KMS-11 (cell line): ENCODE results near the gene MEF2D.

Source experiments
- H2AFZ ChIP-seq: fragments of 200-600 bp; sonication (generic); 2 replicates; pipeline ENCODE4 v1.6.1; 2016; ENCODE audit warnings: antibody characterized with exemption, mixed run types, low read depth
- H3K27ac ChIP-seq: fragments of 200-600 bp; sonication (generic); 2 replicates; pipeline ENCODE4 v1.6.1; 2016; ENCODE audit warnings: mild to moderate bottlenecking, mixed run types
- H3K27me3 ChIP-seq: fragments of 200-600 bp; sonication (generic); 2 replicates; pipeline ENCODE4 v1.6.1; 2017; ENCODE audit warnings: mild to moderate bottlenecking, low read depth, mixed run types, moderate library complexity; ENCODE audit not compliant: insufficient read depth
- H3K36me3 ChIP-seq: fragments of 200-600 bp; sonication (generic); 2 replicates; pipeline ENCODE4 v1.6.1; 2017; ENCODE audit warnings: mild to moderate bottlenecking, mixed run types; ENCODE audit not compliant: insufficient read depth
- H3K4me1 ChIP-seq: fragments of 200-600 bp; sonication (generic); 2 replicates; pipeline ENCODE4 v1.6.1; 2016; ENCODE audit warnings: mild to moderate bottlenecking, low read depth, mixed run types; ENCODE audit not compliant: poor library complexity, severe bottlenecking
- H3K4me2 ChIP-seq: fragments of 200-600 bp; sonication (generic); 2 replicates; pipeline ENCODE4 v1.7.0; 2016; ENCODE audit warnings: mild to moderate bottlenecking, mixed run types
- H3K4me3 ChIP-seq: fragments of 200-600 bp; sonication (generic); IDR thresholded peaks from 2 replicates; pipeline ENCODE4 v1.6.1; 2017; ENCODE audit warnings: low read depth, low read length, mixed read lengths; ENCODE audit not compliant: insufficient read depth
- H3K79me2 ChIP-seq: fragments of 200-600 bp; sonication (generic); 2 replicates; pipeline ENCODE4 v1.6.1; 2016; ENCODE audit warnings: low read depth, mixed run types; ENCODE audit not compliant: insufficient read depth
- H3K9ac ChIP-seq: fragments of 200-600 bp; sonication (generic); 2 replicates; pipeline ENCODE4 v1.6.1; 2016; ENCODE audit warnings: mild to moderate bottlenecking, mixed run types
- H4K20me1 ChIP-seq: fragments of 200-600 bp; sonication (generic); 2 replicates; pipeline ENCODE4 v1.6.1; 2016; ENCODE audit warnings: mild to moderate bottlenecking, mixed run types; ENCODE audit not compliant: insufficient read depth
- TF ChIP-seq, protein P1 (sequence below): fragments of 200-600 bp; sonication (generic); conservative IDR thresholded peaks from 2 replicates; pipeline ENCODE4 v1.6.1; 2017; ENCODE audit warnings: low read depth, mild to moderate bottlenecking, antibody characterized with exemption, low read length, moderate library complexity, mixed read lengths

MEF2D gene

DNA sequence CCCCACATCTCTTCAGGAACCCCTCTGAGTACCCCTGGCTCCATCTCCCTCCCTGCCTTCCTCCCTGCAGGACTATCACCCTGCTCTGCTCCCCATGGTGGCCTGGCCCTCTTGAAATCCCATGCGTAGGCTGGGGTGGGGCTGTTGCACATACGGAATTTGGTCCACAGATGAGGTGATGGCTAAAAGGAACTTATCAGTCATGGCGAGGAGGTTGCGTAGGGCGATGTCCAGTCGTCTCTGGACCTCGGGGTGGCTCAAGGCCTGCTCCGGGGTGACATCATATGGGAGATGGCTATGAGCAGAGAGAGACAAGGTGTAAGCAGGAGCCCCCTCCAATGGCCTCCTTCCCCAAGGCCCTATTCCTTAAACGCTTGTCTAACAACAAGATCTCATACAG lies 36.5 kb upstream of the MEF2D start:
- Histone ChIP-seq H4K20me1 (no peaks in the 10 kb centered on the region), H3K27me3 (no peaks in the 10 kb centered on the region), H3K36me3 (no peaks in the 10 kb centered on the region), H3K27ac (no peak overlapping the region), H3K4me1 (no peaks in the 10 kb centered on the region), H3K4me2 (no peak overlapping the region), H3K79me2 (no peaks in the 10 kb centered on the region), H3K4me3 (no peak overlapping the region), H3K9ac (no peak overlapping the region), H2AFZ (no peak overlapping the region)
- TF ChIP-seq, protein P1, sequence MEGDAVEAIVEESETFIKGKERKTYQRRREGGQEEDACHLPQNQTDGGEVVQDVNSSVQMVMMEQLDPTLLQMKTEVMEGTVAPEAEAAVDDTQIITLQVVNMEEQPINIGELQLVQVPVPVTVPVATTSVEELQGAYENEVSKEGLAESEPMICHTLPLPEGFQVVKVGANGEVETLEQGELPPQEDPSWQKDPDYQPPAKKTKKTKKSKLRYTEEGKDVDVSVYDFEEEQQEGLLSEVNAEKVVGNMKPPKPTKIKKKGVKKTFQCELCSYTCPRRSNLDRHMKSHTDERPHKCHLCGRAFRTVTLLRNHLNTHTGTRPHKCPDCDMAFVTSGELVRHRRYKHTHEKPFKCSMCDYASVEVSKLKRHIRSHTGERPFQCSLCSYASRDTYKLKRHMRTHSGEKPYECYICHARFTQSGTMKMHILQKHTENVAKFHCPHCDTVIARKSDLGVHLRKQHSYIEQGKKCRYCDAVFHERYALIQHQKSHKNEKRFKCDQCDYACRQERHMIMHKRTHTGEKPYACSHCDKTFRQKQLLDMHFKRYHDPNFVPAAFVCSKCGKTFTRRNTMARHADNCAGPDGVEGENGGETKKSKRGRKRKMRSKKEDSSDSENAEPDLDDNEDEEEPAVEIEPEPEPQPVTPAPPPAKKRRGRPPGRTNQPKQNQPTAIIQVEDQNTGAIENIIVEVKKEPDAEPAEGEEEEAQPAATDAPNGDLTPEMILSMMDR: no peak

- no peak overlapping the region for H3K9ac ChIP-seq
- H3K27ac ChIP-seq: no peak overlapping the region
- TF ChIP-seq, protein P1: no peak
- H4K20me1 ChIP-seq: no peaks in the 10 kb centered on the region
- no peaks in the 10 kb centered on the region for H3K36me3 ChIP-seq
- H3K4me1 ChIP-seq: no peaks in the 10 kb centered on the region
- no peak overlapping the region for H3K4me3 ChIP-seq
- no peak overlapping the region for H2AFZ ChIP-seq
- no peak overlapping the region for H3K4me2 ChIP-seq
- no peaks in the 10 kb centered on the region for H3K79me2 ChIP-seq
- no peaks in the 10 kb centered on the region for H3K27me3 ChIP-seq
Observed at GRCh38 chr1:156534424-156535060, 34.0 kb upstream of the MEF2D start.

DNA sequence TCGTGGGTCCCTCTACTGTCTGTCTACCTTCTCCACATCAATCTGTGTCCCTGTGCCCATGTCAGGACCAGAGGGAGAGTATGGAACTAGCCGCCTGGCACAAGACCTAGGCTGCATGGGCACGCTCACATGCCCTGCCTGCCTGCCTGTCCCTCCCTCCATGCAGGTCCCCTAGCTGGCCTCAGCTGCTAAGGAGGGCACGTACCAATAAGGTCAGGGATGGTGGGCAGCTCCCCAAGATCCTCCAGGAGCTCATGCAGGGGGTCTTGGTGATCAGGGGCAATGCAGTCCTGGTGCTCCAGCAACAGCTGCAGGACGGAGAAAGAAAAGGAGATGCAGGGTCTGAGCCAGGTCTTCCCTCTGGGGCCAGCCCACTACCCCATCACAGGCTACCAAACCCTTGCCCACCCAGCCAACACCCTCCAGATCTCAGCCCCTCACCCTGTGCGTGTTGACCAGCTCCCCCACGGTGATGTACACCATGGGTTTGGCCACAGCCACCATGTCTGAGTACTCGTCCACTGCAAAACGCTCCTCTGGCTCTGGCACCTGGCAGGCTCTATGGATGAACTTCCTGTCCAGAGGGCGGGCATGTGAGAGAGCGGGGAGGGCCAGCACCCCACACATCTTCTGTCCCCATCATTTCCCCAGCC lies 33.1 kb upstream of the MEF2D start:
- Histone ChIP-seq H3K79me2 (no peaks in the 10 kb centered on the region), H2AFZ (no peak overlapping the region), H4K20me1 (no peaks in the 10 kb centered on the region), H3K9ac (no peak overlapping the region), H3K27ac (no peak overlapping the region), H3K27me3 (no peaks in the 10 kb centered on the region), H3K4me2 (no peak overlapping the region), H3K36me3 (no peaks in the 10 kb centered on the region), H3K4me1 (no peaks in the 10 kb centered on the region), H3K4me3 (no peak overlapping the region)
- TF ChIP-seq, protein P1: no peak

DNA sequence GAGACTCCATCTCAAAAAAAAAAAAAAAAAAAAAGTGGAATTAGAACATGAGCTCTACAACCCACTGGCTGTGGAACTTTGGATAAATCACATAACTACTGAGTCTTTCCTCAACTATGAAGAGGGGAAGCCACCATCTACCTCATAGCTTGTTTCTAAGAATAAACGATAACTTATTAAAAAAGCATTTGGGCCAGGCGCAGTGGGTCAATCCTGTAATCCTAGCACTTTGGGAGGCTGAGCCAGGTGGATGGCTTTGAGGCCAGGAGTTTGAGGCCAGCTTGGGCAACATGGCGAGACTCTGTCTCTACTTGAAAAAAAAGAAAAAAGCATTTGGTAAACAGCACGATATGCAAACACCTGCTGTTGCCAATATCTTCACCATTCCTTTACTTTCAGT lies 31.8 kb upstream of the MEF2D start:
- no peak overlapping the region for H2AFZ ChIP-seq
- no peak overlapping the region for H3K27ac ChIP-seq
- no peaks in the 10 kb centered on the region for H3K36me3 ChIP-seq
- no peak overlapping the region for H3K4me2 ChIP-seq
- H3K79me2 ChIP-seq: no peaks in the 10 kb centered on the region
- no peaks in the 10 kb centered on the region for H4K20me1 ChIP-seq
- no peak overlapping the region for H3K4me3 ChIP-seq
- TF ChIP-seq, protein P1: no peak
- H3K4me1 ChIP-seq: no peaks in the 10 kb centered on the region
- H3K9ac ChIP-seq: no peak overlapping the region
- H3K27me3 ChIP-seq: no peaks in the 10 kb centered on the region
